Brain microvascular endothelial cell (primary cell): ENCODE data around the gene PSMB5.
"Not testable (repeated sequence)": the region's sequence is repeated elsewhere in the genome, so short reads cannot be mapped to it uniquely, and the experiment has no call there.

ENCODE experiments used
- DNase-seq: peaks from one replicate; pipeline ENCODE4 v3.0.0-alpha.2; 2020
- H3K27ac ChIP-seq: fragments of 250-450 bp; sonication (Bioruptor Pico); 2 replicates; pipeline ENCODE4 v1.5.1; 2020; ENCODE audit warnings: mild to moderate bottlenecking, moderate library complexity
- H3K27me3 ChIP-seq: fragments of 250-450 bp; sonication (Bioruptor Pico); replicated peaks from 2 replicates; pipeline ENCODE4 v1.5.1; 2020; ENCODE audit warnings: mild to moderate bottlenecking
- H3K36me3 ChIP-seq: fragments of 250-450 bp; sonication (Bioruptor Pico); replicated peaks from 2 replicates; pipeline ENCODE4 v1.5.1; 2020; ENCODE audit warnings: mild to moderate bottlenecking
- H3K4me3 ChIP-seq: 2 replicates; pipeline ENCODE4 v1.5.1; 2011; ENCODE audit warnings: low read depth, mild to moderate bottlenecking, control low read depth, low read length, moderate library complexity
- CTCF ChIP-seq: IDR thresholded peaks from 2 replicates; pipeline ENCODE4 v1.5.1; 2011; ENCODE audit warnings: low read depth, mild to moderate bottlenecking, moderate library complexity, low read length, control low read depth, inconsistent platforms; ENCODE audit errors: missing control alignments
- in situ Hi-C: cut with HindIII; loops from 2 replicates; pipeline ENCODE4 v1.10.0; 2017; ENCODE audit warnings: low sequenced_read_pairs, low pct_ligation_motif_present

Gene PSMB5

GRCh38 chr14:23005451-23006187 is 29.1 kb downstream of the PSMB5 start:
- TF ChIP-seq CTCF, result no peak
- Histone ChIP-seq H3K27ac (peak overlapping the region; percentile 91), H3K36me3 (no peaks in the 10 kb centered on the region), H3K4me3 (no peak overlapping the region), H3K27me3 (no peaks in the 10 kb centered on the region)
- in situ Hi-C loops, result no loop called here
- DNase-seq, result peak; percentile 32

- H3K27ac ChIP-seq, in situ Hi-C loops, H3K36me3 ChIP-seq, H3K4me3 ChIP-seq, H3K27me3 ChIP-seq, DNase-seq: not testable (repeated sequence)
Observed at GRCh38 chr14:23004274-23004673, 30.4 kb downstream of the PSMB5 start.

- no peaks in the 10 kb centered on the region for H3K36me3 ChIP-seq
- in situ Hi-C loops, result no loop called here
- no peak overlapping the region for H3K27ac ChIP-seq
- TF ChIP-seq CTCF, result no peak
- H3K4me3 ChIP-seq, result no peak overlapping the region
- H3K27me3 ChIP-seq, result no peaks in the 10 kb centered on the region
- no peak for DNase-seq
Observed at GRCh38 chr14:23002592-23002991, 32.1 kb downstream of the PSMB5 start.

GRCh38 chr14:23000860-23001259 is 33.8 kb downstream of the PSMB5 start:
- in situ Hi-C loops, result no loop called here
- Histone ChIP-seq H3K36me3 (no peaks in the 10 kb centered on the region), H3K4me3 (no peak overlapping the region), H3K27ac (no peak overlapping the region), H3K27me3 (no peaks in the 10 kb centered on the region)
- no peak for TF ChIP-seq CTCF
- no peak for DNase-seq

- DNase-seq, result no peak
- no peak for TF ChIP-seq CTCF
- Histone ChIP-seq H3K4me3 (no peak overlapping the region), H3K36me3 (no peaks in the 10 kb centered on the region), H3K27ac (no peak overlapping the region), H3K27me3 (no peaks in the 10 kb centered on the region)
- in situ Hi-C loops, result no loop called here
Observed at GRCh38 chr14:22998329-22999012, 36.2 kb downstream of the PSMB5 start.

GRCh38 chr14:22997676-22998323 is 36.9 kb downstream of the PSMB5 start:
- no peak for TF ChIP-seq CTCF
- in situ Hi-C loops, result no loop called here
- H3K27me3 ChIP-seq, result no peaks in the 10 kb centered on the region
- no peaks in the 10 kb centered on the region for H3K36me3 ChIP-seq
- no peak overlapping the region for H3K4me3 ChIP-seq
- no peak overlapping the region for H3K27ac ChIP-seq
- no peak for DNase-seq
